Glutamatergic neuron (in vitro differentiated cells): ENCODE measurements around the gene ZSCAN5A. TPM values are rescaled to one million over a fixed set of nuclear protein-coding genes. Genes with fewer than 3 reads are reported as not detected.
"Not testable (repeated sequence)": the region's sequence is repeated elsewhere in the genome, so short reads cannot be mapped to it uniquely, and the experiment has no call there.

Experiments used
- DNase-seq: peaks from one replicate; pipeline ENCODE4 v3.0.0; 2022
- H3K27ac Mint-ChIP-seq: one replicate; pipeline ENCODE4 v1.8.0; 2020; ENCODE audit warnings: mild to moderate bottlenecking, mixed read lengths, inconsistent platforms; ENCODE audit not compliant: unreplicated experiment
- H3K27me3 Mint-ChIP-seq: one replicate; pipeline ENCODE4 v1.8.0; 2020; ENCODE audit warnings: mild to moderate bottlenecking, moderate library complexity, mixed read lengths, inconsistent platforms; ENCODE audit not compliant: unreplicated experiment
- H3K36me3 Mint-ChIP-seq: one replicate; pipeline ENCODE4 v1.8.0; 2020; ENCODE audit warnings: mild to moderate bottlenecking, mixed read lengths, inconsistent platforms; ENCODE audit not compliant: unreplicated experiment
- H3K4me1 Mint-ChIP-seq: one replicate; pipeline ENCODE4 v1.8.0; 2020; ENCODE audit warnings: mild to moderate bottlenecking, low read depth, mixed read lengths, inconsistent platforms; ENCODE audit not compliant: unreplicated experiment
- H3K4me3 Mint-ChIP-seq: one replicate; pipeline ENCODE4 v1.8.0; 2020; ENCODE audit warnings: mild to moderate bottlenecking, mixed read lengths, inconsistent platforms; ENCODE audit not compliant: unreplicated experiment
- H3K9me3 Mint-ChIP-seq: one replicate; pipeline ENCODE4 v1.8.0; 2020; ENCODE audit warnings: mild to moderate bottlenecking, moderate library complexity, mixed read lengths, inconsistent platforms; ENCODE audit not compliant: unreplicated experiment
- CTCF ChIP-seq: fragments of 200-600 bp; sonication (generic); IDR thresholded peaks from one replicate; pipeline ENCODE4 v1.5.0; 2021; ENCODE audit not compliant: partially characterized antibody, unreplicated experiment
- total RNA-seq: library from RNA; stranded (reverse); fragmentation: NEBNext Ultra II Directional; extraction: Animal tissue kit (Norgen Biotek cat#: 25700); gene quantifications from one replicate; pipeline ENCODE4 v1.2.1, GENCODE V29; 2021; ENCODE audit not compliant: unreplicated experiment

ZSCAN5A gene
- total RNA-seq, 1 donor from 2014 or later = 13.1 TPM

- Mint-ChIP-seq H3K4me3 (no peak overlapping the region), H3K36me3 (no peaks in the 10 kb centered on the region), H3K27me3 (peaks cover 2% of the 10 kb centered on the region), H3K9me3 (peaks cover 2% of the 10 kb centered on the region), H3K27ac (no peak overlapping the region), H3K4me1 (no peaks in the 10 kb centered on the region)
- no peak for TF ChIP-seq CTCF
- no peak for DNase-seq
These were observed 48.6 kb downstream of the ZSCAN5A start for GRCh38 chr19:56266051-56266450.

- DNase-seq = no peak
- TF ChIP-seq CTCF = no peak
- Mint-ChIP-seq H3K36me3 (no peaks in the 10 kb centered on the region), H3K27ac (no peak overlapping the region), H3K4me1 (no peaks in the 10 kb centered on the region), H3K27me3 (no peaks in the 10 kb centered on the region), H3K9me3 (no peaks in the 10 kb centered on the region), H3K4me3 (no peak overlapping the region)
These were observed 51.3 kb downstream of the ZSCAN5A start for GRCh38 chr19:56263319-56263718.

GRCh38 chr19:56261932-56262331 lies 52.7 kb downstream of the ZSCAN5A start:
- H3K27me3 Mint-ChIP-seq, DNase-seq, H3K9me3 Mint-ChIP-seq, H3K4me1 Mint-ChIP-seq, H3K36me3 Mint-ChIP-seq, H3K27ac Mint-ChIP-seq, H3K4me3 Mint-ChIP-seq: not testable (repeated sequence)

DNA sequence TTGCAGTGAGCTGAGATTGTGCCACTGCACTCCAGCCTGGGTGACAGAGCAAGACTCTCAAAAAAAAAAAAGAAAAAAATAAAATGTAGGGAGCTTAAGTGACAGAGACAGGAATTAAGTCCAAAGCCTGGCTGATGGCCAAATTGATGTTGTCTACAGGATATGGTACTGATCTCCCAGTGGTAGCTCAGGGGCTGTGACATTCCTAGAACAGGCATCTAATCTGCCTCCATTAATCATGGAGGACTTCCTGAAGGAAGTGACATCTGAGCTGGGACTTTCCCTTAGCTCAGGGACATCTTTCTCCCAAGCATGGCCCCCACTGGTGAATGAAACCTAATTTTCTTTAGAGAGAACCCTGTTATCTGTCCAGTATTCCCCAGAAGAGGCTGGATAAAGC lies 53.5 kb downstream of the ZSCAN5A start:
- no peaks in the 10 kb centered on the region for H3K9me3 Mint-ChIP-seq
- no peaks in the 10 kb centered on the region for H3K4me1 Mint-ChIP-seq
- DNase-seq = no peak
- H3K27me3 Mint-ChIP-seq = peaks cover 7% of the 10 kb centered on the region
- H3K36me3 Mint-ChIP-seq = no peaks in the 10 kb centered on the region
- no peak overlapping the region for H3K4me3 Mint-ChIP-seq
- no peak overlapping the region for H3K27ac Mint-ChIP-seq
- TF ChIP-seq CTCF = no peak

- DNase-seq = no peak
- Mint-ChIP-seq H3K27ac (no peak overlapping the region), H3K9me3 (no peaks in the 10 kb centered on the region), H3K27me3 (peaks cover 7% of the 10 kb centered on the region), H3K4me3 (no peak overlapping the region), H3K4me1 (peaks cover 4% of the 10 kb centered on the region), H3K36me3 (no peaks in the 10 kb centered on the region)
- no peak for TF ChIP-seq CTCF
These were observed 56.4 kb downstream of the ZSCAN5A start for GRCh38 chr19:56258272-56258671.

GRCh38 chr19:56253737-56254136 lies 60.9 kb downstream of the ZSCAN5A start:
- Mint-ChIP-seq H3K27ac (peak overlapping the region; percentile 0), H3K9me3 (peaks cover 5% of the 10 kb centered on the region), H3K4me3 (no peak overlapping the region), H3K36me3 (peaks cover 8% of the 10 kb centered on the region), H3K27me3 (peaks cover 7% of the 10 kb centered on the region), H3K4me1 (peaks cover 4% of the 10 kb centered on the region)
- no peak for DNase-seq
- TF ChIP-seq CTCF = no peak
